ENCODE data around the gene IGFBPL1. TPM values are rescaled to one million over a fixed set of nuclear protein-coding genes. Genes with fewer than 3 reads are reported as not detected.

IGFBPL1 gene
- polyA plus RNA-seq, 2 of the 4 experiments (the other 2 are of a cell fraction) = 2.5 to 2.7 TPM

- Histone ChIP-seq H3K27ac (peak overlapping the region in 1 of 2 experiments; percentile 53; a peak in 1 of 6 replicates), H3K9me3 (peaks cover 16% of the 10 kb centered on the region; the same call in 1 of the 3 replicates), H3K4me3 (no peak overlapping the region), H3K4me1 (peaks cover 23% of the 10 kb centered on the region), H3K4me2 (no peak overlapping the region)
- ChIA-PET CTCF (interaction anchor here (0.9 to 2.7 kb wide), 9 partner anchors 8 to 480 kb away, joined by 3 to 18 read pairs (median 5); no protein-coding TSS in a partner anchor), POLR2A (no interaction called here)
- ATAC-seq (no peak), DNase-seq (ENCODE audit: low read depth in 1 of 2, low spot score in 1 of 2) (no peak), FAIRE-seq (no peak)
- no peak for TF ChIP-seq MAFK (IDR thresholded peaks at IDR 0.05; ENCODE audit: partially characterized antibody)
- no peak for TF ChIP-seq KDM1A (IDR thresholded peaks at IDR 0.05; ENCODE audit: low read depth)
- no peak for TF ChIP-seq NR3C1 (IDR thresholded peaks at IDR 0.05)
- no peak for TF ChIP-seq JUN (IDR thresholded peaks at IDR 0.05)
- no peak for TF ChIP-seq HOXA7 (CRISPR knock-in tag; IDR thresholded peaks at IDR 0.05)
- no peak for TF ChIP-seq MAZ (IDR thresholded peaks at IDR 0.05; ENCODE audit: borderline replicate concordance, low read depth, low read length)
- TF ChIP-seq HOXB13 (CRISPR knock-in tag; IDR thresholded peaks at IDR 0.05; ENCODE audit: low read depth) = no peak
- no peak for TF ChIP-seq SMC3 (IDR thresholded peaks at IDR 0.05)
- no peak for TF ChIP-seq BCL3 (IDR thresholded peaks at IDR 0.05)
- no peak for TF ChIP-seq MAX (IDR thresholded peaks at IDR 0.05)
- no peak for TF ChIP-seq KDM5A (IDR thresholded peaks at IDR 0.05)
- TF ChIP-seq PBX3 (IDR thresholded peaks at IDR 0.05) = no peak
- WGBS (ENCODE audit: missing lambda C conversion rate) = 28% methylated on average over 3 of the region's 3 CpGs
Observed at GRCh38 chr9:38384990-38385848, 39.0 kb downstream of the IGFBPL1 start.

GRCh38 chr9:38382141-38382540 lies 42.1 kb downstream of the IGFBPL1 start:
- ChIA-PET POLR2A (no interaction called here), CTCF (interaction anchor here (0.5 to 2.2 kb wide), 5 partner anchors 14 to 470 kb away, joined by 3 to 9 read pairs (median 4); no protein-coding TSS in a partner anchor)
- peak overlapping the region; percentile 69 to 80 for H3K27ac ChIP-seq
- no peak overlapping the region for H3K4me2 ChIP-seq
- H3K9me3 ChIP-seq = peaks cover 16% of the 10 kb centered on the region; the same call in 1 of the 3 replicates
- H3K4me3 ChIP-seq = no peak overlapping the region
- peaks cover 23% of the 10 kb centered on the region for H3K4me1 ChIP-seq
- ATAC-seq = no peak
- TF ChIP-seq RFX5 (IDR thresholded peaks at IDR 0.05) = no peak
- no peak for TF ChIP-seq MAFK (IDR thresholded peaks at IDR 0.05; ENCODE audit: partially characterized antibody)
- TF ChIP-seq FOSB (CRISPR knock-in tag; IDR thresholded peaks at IDR 0.05) = no peak
- TF ChIP-seq BCL3 (IDR thresholded peaks at IDR 0.05) = no peak
- TF ChIP-seq MAZ (IDR thresholded peaks at IDR 0.05; ENCODE audit: borderline replicate concordance, low read depth, low read length) = no peak
- no peak for TF ChIP-seq HOXB13 (CRISPR knock-in tag; IDR thresholded peaks at IDR 0.05; ENCODE audit: low read depth)
- no peak for TF ChIP-seq EHMT2 (IDR thresholded peaks at IDR 0.05; ENCODE audit: low read depth)
- TF ChIP-seq CEBPB (IDR thresholded peaks at IDR 0.05) = no peak
- no peak for TF ChIP-seq KDM1A (IDR thresholded peaks at IDR 0.05; ENCODE audit: low read depth)
- TF ChIP-seq NPAS2 (CRISPR knock-in tag; IDR thresholded peaks at IDR 0.05; ENCODE audit: borderline replicate concordance) = no peak
- no peak for TF ChIP-seq EP300 (IDR thresholded peaks at IDR 0.05)
- no peak for TF ChIP-seq HMGXB4 (CRISPR knock-in tag; IDR thresholded peaks at IDR 0.05; ENCODE audit: borderline replicate concordance)
- TF ChIP-seq KDM5A (IDR thresholded peaks at IDR 0.05) = no peak
- TF ChIP-seq CBX8 (IDR thresholded peaks at IDR 0.05) = no peak
- DNase-seq (ENCODE audit: low read depth in 1 of 2, low spot score in 1 of 2) = no peak
- FAIRE-seq = no peak
- WGBS (ENCODE audit: missing lambda C conversion rate) = 79% methylated on average over 7 of the region's 8 CpGs
